ENCODE results near the gene ZBTB20.
A peak's percentile ranks its signal among the peaks of the same experiment; 100 is the strongest.

ZBTB20 gene

DNA sequence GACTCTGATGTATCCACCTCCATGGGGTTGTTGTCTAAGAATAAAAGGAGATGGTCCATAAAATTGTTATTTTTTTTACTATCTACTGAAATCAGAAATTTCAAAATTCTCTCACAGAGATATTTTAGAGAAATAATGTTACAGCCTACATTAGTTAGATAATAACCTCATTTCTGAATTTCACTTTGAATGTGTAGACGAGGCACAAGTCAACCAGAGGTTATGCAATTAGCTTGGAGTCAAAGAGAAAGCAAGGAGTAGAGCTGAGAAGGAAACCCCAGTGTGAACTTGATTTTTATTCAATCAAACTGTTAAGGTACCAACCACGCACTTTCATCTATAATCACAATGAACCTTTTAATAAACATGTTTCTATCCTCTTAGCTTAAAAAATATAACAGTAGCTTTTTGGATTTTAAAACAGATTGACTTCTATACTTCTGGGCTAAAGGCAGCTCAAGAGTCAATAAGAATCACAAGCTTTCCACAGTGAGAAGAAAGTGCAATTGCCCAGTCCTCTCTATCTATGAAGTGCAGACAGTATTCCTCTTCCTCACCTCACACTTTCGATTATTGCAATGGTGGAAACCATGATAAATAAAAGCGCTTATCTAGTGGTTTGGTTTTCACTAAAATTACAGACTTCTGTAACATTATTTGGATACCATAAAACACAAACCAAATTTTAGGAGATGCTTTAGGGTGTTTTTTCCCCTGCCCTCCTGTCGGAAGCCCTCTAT, 403.2 kb downstream of the ZBTB20 start:
- no peak overlapping the region for H2AK5ac ChIP-seq (ENCODE audit: low read length)
- no peak overlapping the region for H4K8ac ChIP-seq (ENCODE audit: low read depth, low read length)
- H2BK15ac ChIP-seq (replicated peaks; ENCODE audit: low read depth), result no peak overlapping the region
- H3K56ac ChIP-seq (ENCODE audit: low read length), result no peak overlapping the region
- no peaks in the 10 kb centered on the region for H3K79me2 ChIP-seq (ENCODE audit: control insufficient read depth, insufficient read depth, low read length)
- no peaks in the 10 kb centered on the region for H3K36me3 ChIP-seq (ENCODE audit: control insufficient read depth, insufficient read depth, low read length)
- H3K18ac ChIP-seq (ENCODE audit: low read length), result no peak overlapping the region
- H2BK120ac ChIP-seq (ENCODE audit: low read depth, low read length), result no peak overlapping the region
- H3K27me3 ChIP-seq (ENCODE audit: insufficient read depth, low read length, poor library complexity), result no peaks in the 10 kb centered on the region
- no peak overlapping the region for H3K4me2 ChIP-seq (ENCODE audit: low read length)
- H3K4ac ChIP-seq (ENCODE audit: low read depth, low read length), result no peak overlapping the region
- WGBS (ENCODE audit: extremely low coverage, insufficient coverage, low lambda C conversion rate), result 100% methylated on average over 1 of the region's 5 CpGs
- H3K4me1 ChIP-seq (ENCODE audit: control insufficient read depth, low read depth, low read length), result no peaks in the 10 kb centered on the region
- H2BK5ac ChIP-seq (ENCODE audit: low read length), result no peak overlapping the region
- H3K27ac ChIP-seq (ENCODE audit: low read depth, low read length), result no peak overlapping the region
- no peaks in the 10 kb centered on the region for H3K79me1 ChIP-seq (ENCODE audit: low read length)
- no peak overlapping the region for H3K4me3 ChIP-seq (ENCODE audit: low read length)
- H3K9ac ChIP-seq (ENCODE audit: low read length), result no peak overlapping the region
- no peak for DNase-seq
- no peak overlapping the region for H3K23ac ChIP-seq (ENCODE audit: low read length)
- H4K5ac ChIP-seq (ENCODE audit: low read length), result no peak overlapping the region

GRCh38 chr3:114741066-114741465, 406.0 kb downstream of the ZBTB20 start:
- Histone ChIP-seq H3K56ac (ENCODE audit: low read length) (no peak overlapping the region), H3K23ac (ENCODE audit: low read length) (no peak overlapping the region), H3K36me3 (ENCODE audit: control insufficient read depth, insufficient read depth, low read length) (no peaks in the 10 kb centered on the region), H3K18ac (ENCODE audit: low read length) (no peak overlapping the region), H3K79me1 (ENCODE audit: low read length) (no peaks in the 10 kb centered on the region), H3K27ac (ENCODE audit: low read depth, low read length) (no peak overlapping the region), H2AK5ac (ENCODE audit: low read length) (no peak overlapping the region), H2BK15ac (replicated peaks; ENCODE audit: low read depth) (no peak overlapping the region), H3K4me1 (ENCODE audit: control insufficient read depth, low read depth, low read length) (no peaks in the 10 kb centered on the region), H3K79me2 (ENCODE audit: control insufficient read depth, insufficient read depth, low read length) (no peaks in the 10 kb centered on the region), H3K27me3 (ENCODE audit: insufficient read depth, low read length, poor library complexity) (no peaks in the 10 kb centered on the region), H3K4ac (ENCODE audit: low read depth, low read length) (no peak overlapping the region), H3K4me2 (ENCODE audit: low read length) (no peak overlapping the region), H4K8ac (ENCODE audit: low read depth, low read length) (no peak overlapping the region), H3K9ac (ENCODE audit: low read length) (no peak overlapping the region), H2BK5ac (ENCODE audit: low read length) (no peak overlapping the region), H4K5ac (ENCODE audit: low read length) (no peak overlapping the region), H2BK120ac (ENCODE audit: low read depth, low read length) (no peak overlapping the region), H3K4me3 (ENCODE audit: low read length) (no peak overlapping the region)
- DNase-seq, result no peak
- WGBS (ENCODE audit: extremely low coverage, insufficient coverage, low lambda C conversion rate), result no CpG with 5 or more reads among the region's 1 CpG

- Histone ChIP-seq H3K4me2 (ENCODE audit: low read length) (no peak overlapping the region), H3K9ac (ENCODE audit: low read length) (no peak overlapping the region), H3K4me1 (ENCODE audit: control insufficient read depth, low read depth, low read length) (no peaks in the 10 kb centered on the region), H3K36me3 (ENCODE audit: control insufficient read depth, insufficient read depth, low read length) (no peaks in the 10 kb centered on the region), H3K27me3 (ENCODE audit: insufficient read depth, low read length, poor library complexity) (no peaks in the 10 kb centered on the region), H3K79me1 (ENCODE audit: low read length) (no peaks in the 10 kb centered on the region), H3K4ac (ENCODE audit: low read depth, low read length) (no peak overlapping the region), H4K5ac (ENCODE audit: low read length) (no peak overlapping the region), H2BK5ac (ENCODE audit: low read length) (no peak overlapping the region), H3K4me3 (ENCODE audit: low read length) (no peak overlapping the region), H2BK120ac (ENCODE audit: low read depth, low read length) (no peak overlapping the region), H3K27ac (ENCODE audit: low read depth, low read length) (no peak overlapping the region), H3K79me2 (ENCODE audit: control insufficient read depth, insufficient read depth, low read length) (no peaks in the 10 kb centered on the region), H2BK15ac (replicated peaks; ENCODE audit: low read depth) (no peak overlapping the region), H3K18ac (ENCODE audit: low read length) (no peak overlapping the region), H4K8ac (ENCODE audit: low read depth, low read length) (no peak overlapping the region), H2AK5ac (ENCODE audit: low read length) (no peak overlapping the region), H3K23ac (ENCODE audit: low read length) (no peak overlapping the region), H3K56ac (ENCODE audit: low read length) (no peak overlapping the region)
- peak; percentile 7 for DNase-seq
- no CpG with 5 or more reads among the region's 1 CpG for WGBS (ENCODE audit: extremely low coverage, insufficient coverage, low lambda C conversion rate)
These were observed 407.5 kb downstream of the ZBTB20 start for GRCh38 chr3:114739627-114740026.

DNA sequence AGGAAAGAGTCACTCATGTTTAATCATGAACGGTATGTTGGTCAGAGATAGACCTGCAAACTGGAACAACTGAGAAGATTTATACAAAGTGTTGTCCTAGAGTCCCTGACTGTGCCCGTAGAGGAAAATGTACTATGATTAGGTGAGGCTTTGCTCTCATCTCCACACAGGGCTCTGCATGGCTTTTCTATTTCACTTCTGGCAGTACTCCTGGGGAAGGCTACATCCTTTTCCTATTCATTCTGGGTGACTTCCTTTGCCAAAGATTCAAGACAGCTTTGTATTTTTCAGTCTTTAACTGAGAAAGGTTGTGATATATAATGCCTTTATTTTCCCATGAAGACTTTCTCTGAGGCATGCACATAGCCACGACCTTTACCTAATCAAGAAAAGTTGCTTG, 414.7 kb downstream of the ZBTB20 start:
- Histone ChIP-seq H3K56ac (ENCODE audit: low read length) (no peak overlapping the region), H3K4me3 (ENCODE audit: low read length) (no peak overlapping the region), H2BK15ac (replicated peaks; ENCODE audit: low read depth) (no peak overlapping the region), H3K27me3 (ENCODE audit: insufficient read depth, low read length, poor library complexity) (no peaks in the 10 kb centered on the region), H2AK5ac (ENCODE audit: low read length) (no peak overlapping the region), H3K36me3 (ENCODE audit: control insufficient read depth, insufficient read depth, low read length) (no peaks in the 10 kb centered on the region), H3K4ac (ENCODE audit: low read depth, low read length) (no peak overlapping the region), H4K5ac (ENCODE audit: low read length) (no peak overlapping the region), H2BK5ac (ENCODE audit: low read length) (no peak overlapping the region), H3K4me2 (ENCODE audit: low read length) (no peak overlapping the region), H3K79me2 (ENCODE audit: control insufficient read depth, insufficient read depth, low read length) (no peaks in the 10 kb centered on the region), H2BK120ac (ENCODE audit: low read depth, low read length) (no peak overlapping the region), H3K27ac (ENCODE audit: low read depth, low read length) (no peak overlapping the region), H3K4me1 (ENCODE audit: control insufficient read depth, low read depth, low read length) (no peaks in the 10 kb centered on the region), H4K8ac (ENCODE audit: low read depth, low read length) (no peak overlapping the region), H3K79me1 (ENCODE audit: low read length) (no peaks in the 10 kb centered on the region), H3K23ac (ENCODE audit: low read length) (no peak overlapping the region), H3K9ac (ENCODE audit: low read length) (no peak overlapping the region), H3K18ac (ENCODE audit: low read length) (no peak overlapping the region)
- no CpG with 5 or more reads among the region's 3 CpGs for WGBS (ENCODE audit: extremely low coverage, insufficient coverage, low lambda C conversion rate)
- DNase-seq, result no peak

DNA sequence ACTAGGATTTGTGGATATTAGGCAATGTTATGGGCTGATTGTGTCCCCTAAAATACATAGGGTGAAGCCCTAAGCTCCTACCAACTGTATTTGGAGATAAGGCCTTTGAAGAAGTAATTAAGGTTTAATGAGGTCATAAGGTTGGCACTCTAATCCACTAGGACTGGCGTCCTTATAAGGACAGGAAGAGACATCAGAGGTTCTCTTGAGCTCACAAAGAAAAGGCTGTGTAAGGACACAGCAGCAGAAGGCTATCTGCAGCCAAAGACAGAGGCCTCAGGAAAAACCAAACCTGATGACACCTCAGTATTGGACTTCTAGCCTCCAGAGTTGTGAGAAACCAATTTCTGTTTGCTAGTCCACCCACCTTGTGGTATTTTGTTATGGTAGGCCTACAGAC, 416.7 kb downstream of the ZBTB20 start:
- Histone ChIP-seq H4K8ac (ENCODE audit: low read depth, low read length) (no peak overlapping the region), H3K4ac (ENCODE audit: low read depth, low read length) (no peak overlapping the region), H3K27ac (ENCODE audit: low read depth, low read length) (no peak overlapping the region), H4K5ac (ENCODE audit: low read length) (no peak overlapping the region), H3K9ac (ENCODE audit: low read length) (no peak overlapping the region), H3K79me2 (ENCODE audit: control insufficient read depth, insufficient read depth, low read length) (no peaks in the 10 kb centered on the region), H3K18ac (ENCODE audit: low read length) (no peak overlapping the region), H3K4me2 (ENCODE audit: low read length) (no peak overlapping the region), H2AK5ac (ENCODE audit: low read length) (no peak overlapping the region), H2BK5ac (ENCODE audit: low read length) (no peak overlapping the region), H3K27me3 (ENCODE audit: insufficient read depth, low read length, poor library complexity) (no peaks in the 10 kb centered on the region), H2BK120ac (ENCODE audit: low read depth, low read length) (no peak overlapping the region), H3K79me1 (ENCODE audit: low read length) (no peaks in the 10 kb centered on the region), H3K36me3 (ENCODE audit: control insufficient read depth, insufficient read depth, low read length) (no peaks in the 10 kb centered on the region), H2BK15ac (replicated peaks; ENCODE audit: low read depth) (no peak overlapping the region), H3K4me3 (ENCODE audit: low read length) (no peak overlapping the region), H3K56ac (ENCODE audit: low read length) (no peak overlapping the region), H3K4me1 (ENCODE audit: control insufficient read depth, low read depth, low read length) (no peaks in the 10 kb centered on the region), H3K23ac (ENCODE audit: low read length) (no peak overlapping the region)
- WGBS (ENCODE audit: extremely low coverage, insufficient coverage, low lambda C conversion rate), result no CpG with 5 or more reads among the region's 1 CpG
- peak; percentile 67 for DNase-seq

DNA sequence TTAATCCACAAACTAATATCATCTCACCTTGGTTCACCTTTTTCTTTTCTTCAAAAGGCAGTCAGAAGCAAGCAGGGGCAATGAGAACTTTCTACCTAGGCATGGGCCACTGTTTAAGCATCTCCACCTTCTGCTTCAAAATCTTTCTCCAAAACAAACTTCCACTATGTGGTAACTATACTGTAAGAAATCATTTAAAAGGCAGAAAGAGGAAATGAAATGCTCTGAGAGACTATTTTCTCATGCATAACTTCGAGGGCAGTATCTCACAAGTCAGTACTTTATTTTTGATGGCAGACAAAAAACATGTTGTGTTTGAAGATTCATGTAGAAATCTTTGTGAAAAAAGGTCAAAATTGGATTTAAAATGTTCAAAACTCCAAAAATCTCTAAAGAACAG, 419.7 kb downstream of the ZBTB20 start:
- no peak overlapping the region for H2BK15ac ChIP-seq (replicated peaks; ENCODE audit: low read depth)
- H2BK120ac ChIP-seq (ENCODE audit: low read depth, low read length), result no peak overlapping the region
- H3K27me3 ChIP-seq (ENCODE audit: insufficient read depth, low read length, poor library complexity), result no peaks in the 10 kb centered on the region
- no peak overlapping the region for H2AK5ac ChIP-seq (ENCODE audit: low read length)
- no peak overlapping the region for H3K4me3 ChIP-seq (ENCODE audit: low read length)
- no peak overlapping the region for H3K4ac ChIP-seq (ENCODE audit: low read depth, low read length)
- H4K5ac ChIP-seq (ENCODE audit: low read length), result no peak overlapping the region
- no peak overlapping the region for H3K4me2 ChIP-seq (ENCODE audit: low read length)
- H3K36me3 ChIP-seq (ENCODE audit: control insufficient read depth, insufficient read depth, low read length), result no peaks in the 10 kb centered on the region
- no peak overlapping the region for H3K23ac ChIP-seq (ENCODE audit: low read length)
- no peak overlapping the region for H3K18ac ChIP-seq (ENCODE audit: low read length)
- no peak overlapping the region for H2BK5ac ChIP-seq (ENCODE audit: low read length)
- WGBS (ENCODE audit: extremely low coverage, insufficient coverage, low lambda C conversion rate), result no CpG with 5 or more reads among the region's 1 CpG
- no peak overlapping the region for H4K8ac ChIP-seq (ENCODE audit: low read depth, low read length)
- no peak overlapping the region for H3K56ac ChIP-seq (ENCODE audit: low read length)
- no peaks in the 10 kb centered on the region for H3K79me2 ChIP-seq (ENCODE audit: control insufficient read depth, insufficient read depth, low read length)
- H3K4me1 ChIP-seq (ENCODE audit: control insufficient read depth, low read depth, low read length), result no peaks in the 10 kb centered on the region
- no peak overlapping the region for H3K9ac ChIP-seq (ENCODE audit: low read length)
- no peak for DNase-seq
- no peak overlapping the region for H3K27ac ChIP-seq (ENCODE audit: low read depth, low read length)
- no peaks in the 10 kb centered on the region for H3K79me1 ChIP-seq (ENCODE audit: low read length)
